K562 (cell line): Measurements from ENCODE around the gene CCDC82. TPM values are rescaled to one million over a fixed set of nuclear protein-coding genes. Genes with fewer than 3 reads are reported as not detected.

Experiments used
- ARID2 ChIP-seq: fragments of 450-650 bp; IDR thresholded peaks from 2 replicates; pipeline ENCODE4 v1.6.1; 2017; ENCODE audit warnings: antibody characterized with exemption, mild to moderate bottlenecking
- CBFB ChIP-seq: sonication (generic); formaldehyde crosslinking; IDR thresholded peaks from 2 replicates; pipeline ENCODE4 v1.4.0; 2020; ENCODE audit warnings: mild to moderate bottlenecking, missing genetic modification reagents
- GTF2E2 ChIP-seq: fragments of 200-800 bp; sonication (Bioruptor generic); IDR thresholded peaks from 2 replicates; pipeline ENCODE4 v1.6.1; 2016; ENCODE audit warnings: missing genetic modification characterization, missing compliant biosample characterization
- HMG20A ChIP-seq: fragments of 450-650 bp; formaldehyde crosslinking; conservative IDR thresholded peaks from 2 replicates; pipeline ENCODE4 v1.4.0; 2020; ENCODE audit warnings: mild to moderate bottlenecking, mixed read lengths
- HMGXB4 ChIP-seq: sonication (generic); formaldehyde crosslinking; IDR thresholded peaks from 2 replicates; pipeline ENCODE4 v1.8.1; 2023; ENCODE audit warnings: mild to moderate bottlenecking, missing genetic modification reagents
- MEF2D ChIP-seq: conservative IDR thresholded peaks from 2 replicates; pipeline ENCODE4 v1.6.1; 2016; ENCODE audit warnings: low read depth, missing genetic modification characterization, missing compliant biosample characterization
- MXI1 ChIP-seq: IDR thresholded peaks from 2 replicates; pipeline ENCODE4 v1.6.1; 2011; ENCODE audit warnings: low read depth, mild to moderate bottlenecking, improper control_type of control experiment, low read length
- NR4A1 ChIP-seq, 2 experiments: fragments of 250-450 bp in 1 of 2; fragments of 450-650 bp in 1 of 2; sonication (Bioruptor Pico) in 1 of 2; IDR thresholded peaks; 2 replicates each; pipeline versions ENCODE4 v1.4.0 to v1.6.1; 2016 to 2020; ENCODE audit warnings: mild to moderate bottlenecking in 2 of 2, missing compliant biosample characterization in 1 of 2, missing genetic modification characterization in 1 of 2, moderate library complexity in 1 of 2
- POU5F1 ChIP-seq: fragments of 150-350 bp; IDR thresholded peaks from 2 replicates; pipeline ENCODE4 v1.6.1; 2014; ENCODE audit warnings: borderline replicate concordance, low read length, low read depth, mild to moderate bottlenecking; ENCODE audit not compliant: partially characterized antibody
- SAFB ChIP-seq: fragments of 200-400 bp; formaldehyde crosslinking; IDR thresholded peaks from 2 replicates; pipeline ENCODE4 v1.6.1; 2017; ENCODE audit warnings: low read depth, low read length, borderline replicate concordance
- XRCC5 ChIP-seq: fragments of 200-400 bp; formaldehyde crosslinking; IDR thresholded peaks from 2 replicates; pipeline ENCODE4 v1.6.1; 2017; ENCODE audit warnings: low read depth, mild to moderate bottlenecking, low read length
- ZNF274 ChIP-seq: IDR thresholded peaks from 2 replicates; pipeline ENCODE4 v1.6.1; 2011; ENCODE audit warnings: low read depth, mild to moderate bottlenecking, low read length, moderate library complexity, borderline replicate concordance
- ZNF318 ChIP-seq, 2 experiments: fragments of 450-650 bp; IDR thresholded peaks; 2 replicates each; pipeline ENCODE4 v1.6.1; 2016; ENCODE audit warnings: mild to moderate bottlenecking in 2 of 2, borderline replicate concordance in 1 of 2, low read depth in 1 of 2, moderate library complexity in 1 of 2
- polyA plus RNA-seq, 8 experiments: library from polyadenylated mRNA; depleted of rRNA in 4 of 8; stranded (reverse) in 5 of 8; unstranded in 3 of 8; fragments of >200 nt; fragmentation: Nextera tagmentation in 2 of 8; fragmentation: Illumina TruSeq in 1 of 8; extraction: Ambion mirVana in 2 of 8; extraction: Trizol in 1 of 8; gene quantifications; 2 replicates each; pipeline versions ENCODE4 v1.2.1 to v1.2.3, GENCODE V29; 2011 to 2014; ENCODE audit warnings: inconsistent platforms in 1 of 8, missing spikeins in 1 of 8
- total RNA-seq, 7 experiments: library from RNA; depleted of rRNA in 6 of 7; stranded (reverse); fragments of >200 nt in 6 of 7; fragmentation: Illumina TruSeq in 2 of 7; extraction: Trizol in 2 of 7; gene quantifications; 2 replicates each; pipeline versions ENCODE4 v1.2.1 to v1.2.3, GENCODE V29; 2011 to 2021; ENCODE audit warnings: low replicate concordance in 1 of 7

Gene CCDC82
- total and polyA plus RNA-seq, 9 of the 15 experiments (the other 6 are each of a cell fraction or from before 2014, with no cell fraction given), result 12.5 to 51.3 (median 24.5) TPM

- TF ChIP-seq NR4A1 (CRISPR knock-in tag; IDR thresholded peaks at IDR 0.05) (no peak), NR4A1 (tag; IDR thresholded peaks at IDR 0.05) (no peak), ARID2 (no peak), MXI1 (0 out of 2 replicates have a peak, but pooled peaks have one; percentile 33), HMGXB4 (CRISPR knock-in tag) (no peak), SAFB (no peak), GTF2E2 (tag) (peak; percentile 70; the same call in 1 of the 2 replicates), HMG20A (CRISPR knock-in tag) (no peak), POU5F1 (no peak), ZNF274 (no peak), MEF2D (no peak), CBFB (CRISPR knock-in tag) (no peak), XRCC5 (no peak), ZNF318 (IDR thresholded peaks at IDR 0.05; ENCODE audit: borderline replicate concordance in 1 of 2, low read depth in 1 of 2) (no peak)
These were observed 51.9 kb downstream of the CCDC82 start (continued) for GRCh38 chr11:96337541-96338431.
